Tibial nerve (tissue), 3 donors: ENCODE results near the gene PUM1.

Source experiments
- POLR2A ChIP-seq, 2 donors: fragments of 450-650 bp; IDR thresholded peaks; one replicate each; pipeline ENCODE4 v1.6.1; 2017; ENCODE audit warnings: antibody characterized with exemption in 2 of 2, mild to moderate bottlenecking in 2 of 2, moderate library complexity in 2 of 2
- TF ChIP-seq, protein P1 (sequence below), 5 experiments: fragments of 200-600 bp in 3 of 5; fragments of 450-650 bp in 2 of 5; sonication (generic) in 3 of 5; IDR thresholded peaks; one replicate each; pipeline ENCODE4 v1.5.1; 2016 to 2019; ENCODE audit warnings: antibody characterized with exemption in 5 of 5, mild to moderate bottlenecking in 3 of 5, moderate library complexity in 2 of 5

DNA sequence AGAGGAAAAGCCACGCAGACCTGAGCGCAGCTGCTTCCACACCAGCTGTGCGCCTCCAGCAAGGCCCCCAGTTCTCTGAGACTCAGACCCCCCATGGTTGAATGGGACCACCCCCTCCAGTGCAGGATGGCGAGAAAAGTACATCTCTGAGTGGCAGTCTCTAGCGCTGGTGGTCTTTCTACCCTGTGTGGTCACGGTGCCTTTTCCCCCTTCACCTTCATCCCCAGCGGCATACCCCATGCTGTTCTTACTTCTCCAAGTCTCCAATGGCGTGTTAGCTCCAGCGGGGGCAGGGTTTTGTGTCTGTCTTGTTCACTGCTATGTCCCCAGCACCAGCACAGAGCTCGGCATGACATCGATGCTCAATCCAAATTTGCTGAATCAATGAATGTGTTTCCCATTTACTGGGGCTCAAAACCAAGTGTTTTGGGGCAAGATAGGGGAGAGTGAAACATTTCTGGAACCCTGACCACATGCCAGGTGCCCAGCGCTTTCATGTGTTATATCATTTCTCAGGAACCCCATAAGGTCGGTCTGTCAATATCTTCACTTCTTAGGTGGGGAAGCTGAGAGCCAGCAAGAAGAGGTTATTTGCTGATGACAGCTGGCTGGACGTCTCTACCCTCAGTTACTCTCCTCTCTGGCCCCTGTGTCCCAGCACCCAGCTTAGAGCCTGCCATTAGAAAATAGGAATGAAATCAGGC, 156.0 kb downstream of the PUM1 start:
- TF ChIP-seq, protein P1, sequence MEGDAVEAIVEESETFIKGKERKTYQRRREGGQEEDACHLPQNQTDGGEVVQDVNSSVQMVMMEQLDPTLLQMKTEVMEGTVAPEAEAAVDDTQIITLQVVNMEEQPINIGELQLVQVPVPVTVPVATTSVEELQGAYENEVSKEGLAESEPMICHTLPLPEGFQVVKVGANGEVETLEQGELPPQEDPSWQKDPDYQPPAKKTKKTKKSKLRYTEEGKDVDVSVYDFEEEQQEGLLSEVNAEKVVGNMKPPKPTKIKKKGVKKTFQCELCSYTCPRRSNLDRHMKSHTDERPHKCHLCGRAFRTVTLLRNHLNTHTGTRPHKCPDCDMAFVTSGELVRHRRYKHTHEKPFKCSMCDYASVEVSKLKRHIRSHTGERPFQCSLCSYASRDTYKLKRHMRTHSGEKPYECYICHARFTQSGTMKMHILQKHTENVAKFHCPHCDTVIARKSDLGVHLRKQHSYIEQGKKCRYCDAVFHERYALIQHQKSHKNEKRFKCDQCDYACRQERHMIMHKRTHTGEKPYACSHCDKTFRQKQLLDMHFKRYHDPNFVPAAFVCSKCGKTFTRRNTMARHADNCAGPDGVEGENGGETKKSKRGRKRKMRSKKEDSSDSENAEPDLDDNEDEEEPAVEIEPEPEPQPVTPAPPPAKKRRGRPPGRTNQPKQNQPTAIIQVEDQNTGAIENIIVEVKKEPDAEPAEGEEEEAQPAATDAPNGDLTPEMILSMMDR (IDR thresholded peaks at IDR 0.05) = no peak
- no peak for TF ChIP-seq POLR2A (IDR thresholded peaks at IDR 0.05)
